OCI-M1 (cell line): ENCODE measurements around the gene GOSR2.
"Not testable (repeated sequence)": the region's sequence is repeated elsewhere in the genome, so short reads cannot be mapped to it uniquely, and the experiment has no call there.

Experiments used
- DNase-seq: peaks from one replicate; lab custom pipeline; 2025; lab: John Stamatoyannopoulos, UW

The GOSR2 gene

GRCh38 chr17:46894024-46894423, 28.9 kb upstream of the GOSR2 start:
- DNase-seq = no peak

GRCh38 chr17:46894476-46895151, 28.3 kb upstream of the GOSR2 start:
- no peak for DNase-seq

- no peak for DNase-seq
Observed at GRCh38 chr17:46895171-46895570, 27.8 kb upstream of the GOSR2 start.

DNA sequence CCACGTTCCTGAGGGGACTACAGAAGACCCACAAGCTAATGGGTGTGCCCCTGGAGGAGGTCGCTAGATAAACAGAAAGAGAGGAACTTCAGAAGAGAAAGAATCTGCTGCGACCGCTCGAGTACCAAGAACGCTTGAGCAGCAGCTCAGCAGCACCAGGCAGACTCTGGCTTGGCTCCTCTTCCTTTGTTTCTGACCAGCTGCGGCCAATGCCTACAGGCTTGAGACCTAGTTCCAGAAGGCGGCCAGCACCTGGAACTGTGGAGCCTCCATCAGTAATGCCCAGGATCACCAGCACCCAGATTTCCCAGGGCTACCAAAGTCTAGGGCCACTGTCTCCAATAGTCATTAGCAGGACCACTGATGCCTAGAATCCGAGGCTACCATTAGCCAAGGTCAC, 26.0 kb upstream of the GOSR2 start:
- no peak for DNase-seq

- DNase-seq = no peak
Observed at GRCh38 chr17:46898364-46898763, 24.6 kb upstream of the GOSR2 start.

- DNase-seq = no peak
Observed at GRCh38 chr17:46898860-46899259, 24.1 kb upstream of the GOSR2 start.

- DNase-seq = no peak
Observed at GRCh38 chr17:46901291-46901690, 21.7 kb upstream of the GOSR2 start.

DNA sequence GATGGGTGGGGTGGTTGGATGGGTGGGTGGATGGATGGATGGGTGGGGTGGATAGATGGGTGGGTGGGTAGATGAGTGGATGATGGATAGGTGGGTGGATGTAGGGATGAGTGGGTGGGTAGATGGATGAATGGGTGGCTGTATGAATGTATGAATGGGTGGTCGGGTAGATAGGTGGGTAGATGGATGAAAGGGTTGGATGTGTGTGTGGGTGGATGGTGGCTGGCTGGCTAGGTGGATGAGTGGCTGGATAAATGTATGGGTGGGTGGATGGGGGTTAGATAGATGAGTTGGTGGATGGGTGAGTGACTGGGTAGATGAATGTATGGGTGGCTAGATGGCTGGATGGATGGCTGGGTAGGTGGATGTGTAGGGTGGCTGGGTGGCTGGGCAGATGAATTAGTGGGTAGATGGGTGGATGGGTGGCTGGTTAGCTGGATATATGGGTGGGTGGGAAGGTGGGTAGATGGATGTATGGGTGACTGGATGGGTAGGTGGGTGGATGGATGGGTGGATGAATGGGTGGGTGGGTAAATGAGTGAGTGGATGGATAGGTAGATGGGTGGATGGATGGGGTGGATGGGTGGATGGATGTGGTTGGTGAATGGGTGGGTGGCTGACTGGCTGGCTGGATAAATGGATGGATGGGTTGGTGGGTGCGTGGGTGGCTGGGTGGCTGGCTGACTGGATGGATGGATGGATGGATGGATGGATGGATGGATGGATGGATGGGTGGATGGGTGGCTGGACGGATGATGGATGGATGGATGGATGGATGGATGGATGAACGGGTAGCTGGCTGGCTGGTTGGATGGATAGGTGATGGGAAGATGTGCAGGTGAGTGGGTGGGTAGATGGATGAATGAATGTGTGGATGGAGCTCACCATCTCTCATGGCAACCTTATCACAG, 18.9 kb upstream of the GOSR2 start:
- DNase-seq = no peak

DNA sequence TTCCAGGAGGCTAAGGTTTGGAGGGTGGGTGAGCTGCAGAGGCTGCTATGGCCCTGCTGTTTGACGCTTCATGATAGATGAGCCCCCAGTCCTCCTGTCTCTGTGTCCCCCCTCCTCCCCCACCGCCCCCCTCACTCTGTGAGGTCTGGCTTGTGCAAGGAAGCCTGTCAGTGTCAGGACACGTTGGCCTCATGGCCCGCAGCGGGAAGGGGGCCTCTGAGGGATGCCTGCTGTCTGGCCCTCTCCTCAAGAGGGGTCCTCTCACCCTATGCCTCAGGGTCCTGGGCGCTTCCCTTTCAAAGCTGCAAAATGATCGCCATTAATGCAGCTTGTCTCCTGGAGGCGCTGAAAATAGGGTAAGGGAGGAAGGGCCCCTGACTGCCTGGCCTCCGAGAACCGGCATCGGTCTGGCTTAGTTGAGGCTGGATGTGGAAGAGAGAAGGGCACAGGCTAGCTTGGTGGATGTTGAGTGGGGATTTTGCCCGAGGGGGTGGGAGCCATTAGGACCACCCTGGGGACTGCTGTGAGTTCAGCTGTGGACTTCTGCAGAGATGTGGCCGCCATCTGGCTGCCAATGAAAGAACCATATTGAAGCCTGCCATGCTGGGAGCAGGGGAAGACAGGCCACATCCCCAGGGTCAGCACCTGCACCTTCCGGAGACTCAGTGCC, 14.8 kb upstream of the GOSR2 start:
- DNase-seq = no peak

DNA sequence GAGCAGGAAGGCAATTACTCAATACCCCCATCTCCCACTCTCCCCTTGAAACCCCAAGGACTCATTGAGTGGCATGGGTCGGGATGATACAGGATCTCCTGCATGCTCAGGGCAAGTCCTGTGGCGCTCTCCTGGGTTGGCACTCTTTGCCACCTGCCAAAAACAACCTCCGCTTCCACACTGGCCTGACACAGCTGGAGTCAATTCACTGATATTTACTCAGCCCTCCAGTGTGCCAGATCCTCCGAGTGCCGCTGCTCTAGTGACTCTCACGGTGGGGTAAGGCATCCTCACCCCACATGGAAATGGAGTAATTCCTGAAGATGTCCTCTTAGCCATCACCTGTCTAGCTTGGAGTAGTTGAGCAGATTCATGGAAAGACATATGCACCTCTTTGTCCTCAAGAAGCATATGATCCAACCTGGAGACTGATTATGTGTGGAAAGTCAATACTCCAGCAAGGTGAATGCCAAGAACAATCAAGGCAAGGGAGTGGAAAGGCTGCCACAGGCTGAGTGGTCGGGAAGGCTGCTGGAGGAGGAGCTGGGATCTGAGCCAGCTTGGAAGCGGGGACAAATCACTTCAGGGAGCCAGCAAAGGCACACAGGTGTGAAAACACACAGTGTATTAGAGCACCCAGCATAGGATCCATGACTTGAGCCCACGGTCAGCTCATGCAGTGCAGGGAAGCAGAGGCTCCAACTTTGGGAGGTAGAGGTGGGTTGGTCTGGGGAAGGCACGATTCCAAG, 12.6 kb upstream of the GOSR2 start:
- DNase-seq = no peak

GRCh38 chr17:46911311-46911710, 11.6 kb upstream of the GOSR2 start:
- DNase-seq = no peak

- DNase-seq = no peak
Observed at GRCh38 chr17:46915596-46915995, 7.4 kb upstream of the GOSR2 start.

DNA sequence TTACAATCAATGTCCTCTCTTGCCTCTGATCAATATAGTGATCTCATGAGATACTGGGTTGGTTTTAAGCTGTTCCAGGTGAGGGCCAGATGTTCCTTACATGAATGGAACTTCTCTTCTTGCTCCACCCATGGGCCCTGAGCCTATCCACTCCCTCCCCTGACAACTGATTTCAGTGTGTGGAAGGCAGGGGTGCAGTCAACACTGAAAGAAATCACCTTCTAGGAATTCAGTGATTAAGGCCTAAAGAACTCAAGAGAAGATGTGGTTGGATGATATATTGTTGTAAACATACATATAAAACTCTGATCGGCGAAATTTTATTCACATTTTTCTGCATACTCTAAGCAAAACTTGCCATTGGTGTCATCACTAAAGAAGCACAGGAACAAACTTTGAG, 6.7 kb upstream of the GOSR2 start:
- DNase-seq = no peak

- no peak for DNase-seq
Observed at GRCh38 chr17:46916623-46917022, 6.3 kb upstream of the GOSR2 start.

- DNase-seq = no peak
Observed at GRCh38 chr17:46917041-46917440, 5.9 kb upstream of the GOSR2 start.

DNA sequence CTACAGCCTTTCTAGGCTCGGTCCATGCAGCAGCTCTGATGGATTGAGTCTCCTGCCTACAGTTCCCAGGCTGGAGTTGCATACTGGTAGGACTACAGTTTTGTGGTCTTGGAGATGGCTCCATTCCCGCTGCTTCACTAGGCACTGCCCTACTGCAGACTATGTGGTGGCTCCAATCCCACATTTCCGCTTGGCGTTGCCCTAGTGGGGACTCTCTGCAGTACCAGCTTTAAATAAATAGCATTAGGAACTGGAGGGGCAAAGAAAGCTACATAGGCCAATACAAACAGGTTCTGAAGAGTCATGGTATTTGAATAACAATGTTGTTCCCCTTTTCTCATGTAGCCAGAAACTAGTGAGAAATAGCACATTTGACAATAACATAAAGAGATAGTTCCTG, 5.4 kb upstream of the GOSR2 start:
- DNase-seq = no peak

DNA sequence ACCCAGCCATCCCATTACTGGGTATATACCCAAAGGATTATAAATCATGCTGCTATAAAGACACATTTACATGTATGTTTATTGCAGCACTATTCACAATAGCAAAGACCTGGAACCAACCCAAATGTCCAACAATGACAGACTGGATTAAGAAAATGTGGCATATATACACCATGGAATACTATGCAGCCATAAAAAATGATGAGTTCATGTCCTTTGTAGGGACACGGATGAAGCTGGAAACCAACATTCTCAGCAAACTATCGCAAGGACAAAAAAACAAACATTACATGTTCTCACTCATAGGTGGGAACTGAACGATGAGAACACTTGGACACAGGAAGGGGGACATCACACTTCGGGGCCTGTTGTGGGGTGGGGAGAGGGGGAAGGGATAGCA, 998 bp upstream of the GOSR2 start:
- DNase-seq = not testable (repeated sequence)

- no peak for DNase-seq
Observed at GRCh38 chr17:46922487-46922803, 515 bp upstream of the GOSR2 start.

GRCh38 chr17:46925185-46925868, 2.4 kb downstream of the GOSR2 start:
- no peak for DNase-seq

DNA sequence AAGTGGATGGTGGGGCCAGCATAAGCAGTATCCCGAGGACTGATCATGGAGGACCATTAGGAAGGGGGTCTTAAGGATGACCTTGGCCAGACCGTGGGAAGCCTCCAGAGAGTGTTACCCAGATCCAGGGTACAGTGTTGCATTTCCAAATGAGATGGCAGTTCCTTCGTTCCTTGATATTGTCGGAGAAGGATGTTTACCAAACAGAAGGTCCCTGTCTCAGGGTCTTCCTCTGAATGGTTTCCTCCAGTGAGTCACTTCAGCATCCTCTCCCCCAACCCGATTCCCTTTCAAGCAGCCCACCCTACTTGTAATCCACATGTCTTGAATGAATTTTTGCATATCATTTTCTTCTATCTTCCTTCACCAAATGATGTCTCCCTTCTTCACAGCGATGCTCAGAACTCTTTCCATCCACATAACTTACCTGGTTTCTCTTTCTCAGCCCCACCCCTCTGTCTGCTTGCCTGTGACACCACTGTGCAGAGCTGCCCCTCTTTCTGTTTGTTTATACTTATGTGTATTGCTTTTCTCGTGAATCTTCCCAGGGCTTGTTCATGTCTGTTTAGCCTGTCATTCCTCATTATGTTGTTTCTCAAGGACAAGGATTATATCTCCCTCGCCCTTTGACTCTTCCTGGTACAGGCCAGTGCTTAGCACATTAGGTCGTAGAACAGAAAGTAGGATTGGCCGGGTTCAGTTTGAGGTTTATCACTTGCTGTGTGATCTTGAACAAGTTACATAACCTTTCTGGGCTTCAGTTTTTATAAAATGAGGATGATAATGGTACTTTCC, 5.7 kb downstream of the GOSR2 start:
- no peak for DNase-seq

- DNase-seq = no peak
Observed at GRCh38 chr17:46929413-46929812, 6.5 kb downstream of the GOSR2 start.
